HepG2 (cell line): ENCODE data around the gene NPB. TPM values are rescaled to one million over a fixed set of nuclear protein-coding genes. Genes with fewer than 3 reads are reported as not detected.

ENCODE experiments used
- HNF4G ChIP-seq, 2 experiments: sonication (generic) in 1 of 2; formaldehyde crosslinking in 1 of 2; IDR thresholded peaks; 2 replicates each; pipeline versions ENCODE4 v1.4.0 to v1.6.1; 2011 to 2020; ENCODE audit warnings: borderline replicate concordance in 2 of 2, low read depth in 2 of 2, mild to moderate bottlenecking in 2 of 2, low read length in 1 of 2, missing genetic modification reagents in 1 of 2, moderate library complexity in 1 of 2
- IRF2 ChIP-seq: IDR thresholded peaks from 2 replicates; pipeline ENCODE4 v1.6.1; 2018; ENCODE audit warnings: missing genetic modification reagents, missing compliant biosample characterization
- ISX ChIP-seq: sonication (generic); formaldehyde crosslinking; conservative IDR thresholded peaks from 2 replicates; pipeline ENCODE4 v1.5.0; 2020; ENCODE audit warnings: missing genetic modification reagents
- MYC ChIP-seq: sonication (generic); formaldehyde crosslinking; IDR thresholded peaks from 2 replicates; pipeline ENCODE4 v1.9.0; 2021; ENCODE audit warnings: missing genetic modification reagents, borderline replicate concordance
- SIX1 ChIP-seq: sonication (generic); formaldehyde crosslinking; IDR thresholded peaks from 2 replicates; pipeline ENCODE4 v1.4.0; 2020; ENCODE audit warnings: missing genetic modification reagents, borderline replicate concordance
- SOX5 ChIP-seq: IDR thresholded peaks from 2 replicates; pipeline ENCODE4 v1.6.1; 2016; ENCODE audit warnings: borderline replicate concordance
- SYNCRIP ChIP-seq: fragments of 200-400 bp; formaldehyde crosslinking; IDR thresholded peaks from 2 replicates; pipeline ENCODE4 v1.6.1; 2018; ENCODE audit warnings: mild to moderate bottlenecking, low read depth, low read length; ENCODE audit not compliant: insufficient read depth
- THAP11 ChIP-seq: IDR thresholded peaks from 2 replicates; pipeline ENCODE4 v1.6.1; 2016; ENCODE audit warnings: missing biosample characterization, missing genetic modification reagents
- ZBTB20 ChIP-seq: sonication (generic); formaldehyde crosslinking; IDR thresholded peaks from 2 replicates; pipeline ENCODE4 v1.8.1; 2023; ENCODE audit warnings: missing genetic modification reagents, low read depth, mild to moderate bottlenecking, borderline replicate concordance
- ZFP36L2 ChIP-seq: sonication (generic); formaldehyde crosslinking; IDR thresholded peaks from 2 replicates; pipeline ENCODE4 v1.4.0; 2020; ENCODE audit warnings: missing genetic modification reagents
- ZFP37 ChIP-seq: sonication (generic); formaldehyde crosslinking; IDR thresholded peaks from 2 replicates; pipeline ENCODE4 v1.4.0; 2020; ENCODE audit warnings: missing genetic modification reagents, borderline replicate concordance
- ZFP41 ChIP-seq: sonication (generic); formaldehyde crosslinking; IDR thresholded peaks from 2 replicates; pipeline ENCODE4 v1.4.0; 2020; ENCODE audit warnings: mild to moderate bottlenecking, missing genetic modification reagents, borderline replicate concordance
- ZNF431 ChIP-seq: sonication (generic); formaldehyde crosslinking; IDR thresholded peaks from 2 replicates; pipeline ENCODE4 v1.9.0; 2022; ENCODE audit warnings: missing genetic modification reagents, low read depth, mild to moderate bottlenecking, borderline replicate concordance
- ZSCAN29 ChIP-seq: sonication (generic); formaldehyde crosslinking; conservative IDR thresholded peaks from 2 replicates; pipeline ENCODE4 v1.4.0; 2020; ENCODE audit warnings: mild to moderate bottlenecking, missing genetic modification reagents
- polyA plus RNA-seq, 8 experiments: library from polyadenylated mRNA; depleted of rRNA in 3 of 8; stranded (reverse) in 7 of 8; unstranded in 1 of 8; fragments of >200 nt; fragmentation: Illumina TruSeq in 4 of 8; extraction: Trizol in 4 of 8; gene quantifications; 2 replicates each; pipeline versions ENCODE4 v1.2.1 to v1.2.3, GENCODE V29; 2011 to 2016; ENCODE audit warnings: low read depth in 4 of 8, missing spikeins in 1 of 8, mixed read lengths in 1 of 8; ENCODE audit not compliant: insufficient read depth in 1 of 8
- total RNA-seq, 5 experiments: library from RNA; depleted of rRNA; stranded (reverse); fragments of >200 nt; fragmentation: Illumina TruSeq; extraction: Trizol; gene quantifications; 2 replicates each; pipeline ENCODE4 v1.2.3, GENCODE V29; 2016; ENCODE audit warnings: low read depth in 1 of 5
- TF ChIP-seq, protein P1 (sequence below): sonication (generic); formaldehyde crosslinking; IDR thresholded peaks from 2 replicates; pipeline ENCODE4 v1.4.0; 2020; ENCODE audit warnings: missing genetic modification reagents
- TF ChIP-seq, protein P2 (sequence below): sonication (generic); formaldehyde crosslinking; IDR thresholded peaks from 2 replicates; pipeline ENCODE4 v1.5.0; 2020; ENCODE audit warnings: mild to moderate bottlenecking, missing genetic modification reagents
- TF ChIP-seq, protein P3 (sequence below): sonication (generic); formaldehyde crosslinking; IDR thresholded peaks from 2 replicates; pipeline ENCODE4 v1.8.0; 2022; ENCODE audit warnings: mild to moderate bottlenecking, missing genetic modification reagents
- TF ChIP-seq, protein P4 (sequence below): sonication (generic); formaldehyde crosslinking; IDR thresholded peaks from 2 replicates; pipeline ENCODE4 v1.5.0; 2020; ENCODE audit warnings: mild to moderate bottlenecking, missing genetic modification reagents

NPB gene
- total and polyA plus RNA-seq, 2 of the 13 experiments (the other 11 are each of a cell fraction or from before 2014, with no cell fraction given): 0.11 to 0.93 TPM

DNA sequence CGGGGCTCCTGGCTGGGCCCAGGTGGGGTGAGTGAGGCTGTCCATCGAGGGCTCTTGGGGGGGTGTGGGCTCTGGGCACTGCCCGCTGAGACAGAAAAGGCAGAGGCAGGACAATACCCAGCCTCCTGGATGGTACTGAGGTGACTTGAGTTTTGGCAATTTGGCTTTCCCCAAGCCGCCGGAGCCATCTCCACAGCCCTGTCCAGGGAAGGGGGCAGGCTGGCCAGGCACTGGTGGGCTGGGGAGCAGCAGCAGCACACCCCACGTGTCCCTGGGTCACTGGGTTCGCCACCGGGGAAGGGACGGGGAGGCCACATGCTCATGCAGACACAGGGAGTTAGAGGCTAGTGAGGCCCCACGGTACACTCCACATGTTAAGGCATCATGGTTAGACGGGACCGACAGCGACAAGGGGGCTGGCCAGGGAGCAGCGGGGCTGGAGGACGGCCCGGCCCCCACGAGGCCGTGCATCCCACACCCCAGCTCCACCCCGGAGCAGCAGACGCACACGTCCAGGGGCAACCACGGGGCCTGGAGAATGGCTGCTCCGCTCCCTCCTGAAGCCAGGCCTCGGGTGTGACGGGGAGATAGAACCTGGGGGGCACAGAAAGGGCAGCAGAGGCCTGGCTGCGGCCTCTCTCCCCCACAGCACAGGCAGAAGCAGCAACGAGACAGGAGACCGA lies 33.9 kb upstream of the NPB start (continued):
- TF ChIP-seq, protein P1, sequence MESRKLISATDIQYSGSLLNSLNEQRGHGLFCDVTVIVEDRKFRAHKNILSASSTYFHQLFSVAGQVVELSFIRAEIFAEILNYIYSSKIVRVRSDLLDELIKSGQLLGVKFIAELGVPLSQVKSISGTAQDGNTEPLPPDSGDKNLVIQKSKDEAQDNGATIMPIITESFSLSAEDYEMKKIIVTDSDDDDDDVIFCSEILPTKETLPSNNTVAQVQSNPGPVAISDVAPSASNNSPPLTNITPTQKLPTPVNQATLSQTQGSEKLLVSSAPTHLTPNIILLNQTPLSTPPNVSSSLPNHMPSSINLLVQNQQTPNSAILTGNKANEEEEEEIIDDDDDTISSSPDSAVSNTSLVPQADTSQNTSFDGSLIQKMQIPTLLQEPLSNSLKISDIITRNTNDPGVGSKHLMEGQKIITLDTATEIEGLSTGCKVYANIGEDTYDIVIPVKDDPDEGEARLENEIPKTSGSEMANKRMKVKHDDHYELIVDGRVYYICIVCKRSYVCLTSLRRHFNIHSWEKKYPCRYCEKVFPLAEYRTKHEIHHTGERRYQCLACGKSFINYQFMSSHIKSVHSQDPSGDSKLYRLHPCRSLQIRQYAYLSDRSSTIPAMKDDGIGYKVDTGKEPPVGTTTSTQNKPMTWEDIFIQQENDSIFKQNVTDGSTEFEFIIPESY (CRISPR knock-in tag): 0 out of 2 replicates have a peak, but pooled peaks have one; percentile 43
- TF ChIP-seq SIX1 (CRISPR knock-in tag): no peak
- TF ChIP-seq THAP11 (CRISPR knock-in tag): 0 out of 2 replicates have a peak, but pooled peaks have one; percentile 11
- no peak for TF ChIP-seq ISX (CRISPR knock-in tag)
- no peak for TF ChIP-seq IRF2 (CRISPR knock-in tag)
- TF ChIP-seq ZFP36L2: no peak
- TF ChIP-seq, protein P2, sequence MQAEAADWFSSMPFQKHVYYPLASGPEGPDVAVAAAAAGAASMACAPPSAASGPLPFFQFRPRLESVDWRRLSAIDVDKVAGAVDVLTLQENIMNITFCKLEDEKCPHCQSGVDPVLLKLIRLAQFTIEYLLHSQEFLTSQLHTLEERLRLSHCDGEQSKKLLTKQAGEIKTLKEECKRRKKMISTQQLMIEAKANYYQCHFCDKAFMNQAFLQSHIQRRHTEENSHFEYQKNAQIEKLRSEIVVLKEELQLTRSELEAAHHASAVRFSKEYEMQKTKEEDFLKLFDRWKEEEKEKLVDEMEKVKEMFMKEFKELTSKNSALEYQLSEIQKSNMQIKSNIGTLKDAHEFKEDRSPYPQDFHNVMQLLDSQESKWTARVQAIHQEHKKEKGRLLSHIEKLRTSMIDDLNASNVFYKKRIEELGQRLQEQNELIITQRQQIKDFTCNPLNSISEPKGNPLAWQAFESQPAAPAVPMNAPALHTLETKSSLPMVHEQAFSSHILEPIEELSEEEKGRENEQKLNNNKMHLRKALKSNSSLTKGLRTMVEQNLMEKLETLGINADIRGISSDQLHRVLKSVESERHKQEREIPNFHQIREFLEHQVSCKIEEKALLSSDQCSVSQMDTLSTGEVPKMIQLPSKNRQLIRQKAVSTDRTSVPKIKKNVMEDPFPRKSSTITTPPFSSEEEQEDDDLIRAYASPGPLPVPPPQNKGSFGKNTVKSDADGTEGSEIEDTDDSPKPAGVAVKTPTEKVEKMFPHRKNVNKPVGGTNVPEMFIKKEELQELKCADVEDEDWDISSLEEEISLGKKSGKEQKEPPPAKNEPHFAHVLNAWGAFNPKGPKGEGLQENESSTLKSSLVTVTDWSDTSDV (CRISPR knock-in tag): no peak
- no peak for TF ChIP-seq ZNF431 (CRISPR knock-in tag)
- no peak for TF ChIP-seq HNF4G (IDR thresholded peaks at IDR 0.05; ENCODE audit: borderline replicate concordance, low read depth, low read length)
- TF ChIP-seq HNF4G (CRISPR knock-in tag; IDR thresholded peaks at IDR 0.05; ENCODE audit: borderline replicate concordance, low read depth): no peak
- TF ChIP-seq, protein P3, sequence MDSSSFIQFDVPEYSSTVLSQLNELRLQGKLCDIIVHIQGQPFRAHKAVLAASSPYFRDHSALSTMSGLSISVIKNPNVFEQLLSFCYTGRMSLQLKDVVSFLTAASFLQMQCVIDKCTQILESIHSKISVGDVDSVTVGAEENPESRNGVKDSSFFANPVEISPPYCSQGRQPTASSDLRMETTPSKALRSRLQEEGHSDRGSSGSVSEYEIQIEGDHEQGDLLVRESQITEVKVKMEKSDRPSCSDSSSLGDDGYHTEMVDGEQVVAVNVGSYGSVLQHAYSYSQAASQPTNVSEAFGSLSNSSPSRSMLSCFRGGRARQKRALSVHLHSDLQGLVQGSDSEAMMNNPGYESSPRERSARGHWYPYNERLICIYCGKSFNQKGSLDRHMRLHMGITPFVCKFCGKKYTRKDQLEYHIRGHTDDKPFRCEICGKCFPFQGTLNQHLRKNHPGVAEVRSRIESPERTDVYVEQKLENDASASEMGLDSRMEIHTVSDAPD (CRISPR knock-in tag): peak; percentile 81
- TF ChIP-seq ZFP37 (CRISPR knock-in tag): no peak
- no peak for TF ChIP-seq SOX5
- no peak for TF ChIP-seq ZBTB20 (CRISPR knock-in tag)
- TF ChIP-seq ZFP41 (CRISPR knock-in tag): no peak
- TF ChIP-seq SYNCRIP: no peak
- peak; percentile 3; the same call in 1 of the 2 replicates for TF ChIP-seq MYC (CRISPR knock-in tag)
- TF ChIP-seq, protein P4, sequence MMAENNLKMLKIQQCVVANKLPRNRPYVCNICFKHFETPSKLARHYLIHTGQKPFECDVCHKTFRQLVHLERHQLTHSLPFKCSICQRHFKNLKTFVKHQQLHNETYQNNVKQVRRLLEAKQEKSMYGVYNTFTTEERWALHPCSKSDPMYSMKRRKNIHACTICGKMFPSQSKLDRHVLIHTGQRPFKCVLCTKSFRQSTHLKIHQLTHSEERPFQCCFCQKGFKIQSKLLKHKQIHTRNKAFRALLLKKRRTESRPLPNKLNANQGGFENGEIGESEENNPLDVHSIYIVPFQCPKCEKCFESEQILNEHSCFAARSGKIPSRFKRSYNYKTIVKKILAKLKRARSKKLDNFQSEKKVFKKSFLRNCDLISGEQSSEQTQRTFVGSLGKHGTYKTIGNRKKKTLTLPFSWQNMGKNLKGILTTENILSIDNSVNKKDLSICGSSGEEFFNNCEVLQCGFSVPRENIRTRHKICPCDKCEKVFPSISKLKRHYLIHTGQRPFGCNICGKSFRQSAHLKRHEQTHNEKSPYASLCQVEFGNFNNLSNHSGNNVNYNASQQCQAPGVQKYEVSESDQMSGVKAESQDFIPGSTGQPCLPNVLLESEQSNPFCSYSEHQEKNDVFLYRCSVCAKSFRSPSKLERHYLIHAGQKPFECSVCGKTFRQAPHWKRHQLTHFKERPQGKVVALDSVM (CRISPR knock-in tag): peak; percentile 76
- no peak; the same call in 1 of the 2 replicates for TF ChIP-seq ZSCAN29
